Chondrocyte (in vitro differentiated cells): ENCODE data around the gene SCLY. TPM values are rescaled to one million over a fixed set of nuclear protein-coding genes. Genes with fewer than 3 reads are reported as not detected.
"Not testable (repeated sequence)": the region's sequence is repeated elsewhere in the genome, so short reads cannot be mapped to it uniquely, and the experiment has no call there.

Source experiments
- DNase-seq: peaks from one replicate; pipeline ENCODE4 v3.0.0; 2021; ENCODE audit warnings: mixed read lengths, low spot score
- H3K27ac Mint-ChIP-seq: one replicate; pipeline ENCODE4 v1.8.0; 2021; ENCODE audit warnings: mild to moderate bottlenecking, moderate library complexity, mixed read lengths; ENCODE audit not compliant: unreplicated experiment
- H3K27me3 Mint-ChIP-seq: 2 replicates; pipeline ENCODE4 v1.8.0; 2021; ENCODE audit warnings: low read depth, mixed read lengths
- H3K36me3 Mint-ChIP-seq: 2 replicates; pipeline ENCODE4 v1.8.0; 2021; ENCODE audit warnings: low read depth, mixed read lengths
- H3K4me1 Mint-ChIP-seq: 2 replicates; pipeline ENCODE4 v1.8.0; 2021; ENCODE audit warnings: low read depth, mild to moderate bottlenecking, mixed read lengths
- H3K4me3 Mint-ChIP-seq: one replicate; pipeline ENCODE4 v1.8.0; 2021; ENCODE audit warnings: mild to moderate bottlenecking, moderate library complexity, mixed read lengths; ENCODE audit not compliant: unreplicated experiment
- H3K9me3 Mint-ChIP-seq: 2 replicates; pipeline ENCODE4 v1.8.0; 2021; ENCODE audit warnings: low read depth, mixed read lengths
- total RNA-seq: library from RNA; stranded (reverse); gene quantifications from 3 replicates; pipeline ENCODE4 v1.2.1, GENCODE V29; 2021
- TF ChIP-seq, protein P1 (sequence below): fragments of 200-600 bp; sonication (generic); IDR thresholded peaks from 2 replicates; pipeline ENCODE4 v1.5.0; 2021; ENCODE audit warnings: antibody characterized with exemption, mild to moderate bottlenecking, moderate library complexity

The SCLY gene
- total RNA-seq, 1 donor from 2014 or later = 12.7 TPM

DNA sequence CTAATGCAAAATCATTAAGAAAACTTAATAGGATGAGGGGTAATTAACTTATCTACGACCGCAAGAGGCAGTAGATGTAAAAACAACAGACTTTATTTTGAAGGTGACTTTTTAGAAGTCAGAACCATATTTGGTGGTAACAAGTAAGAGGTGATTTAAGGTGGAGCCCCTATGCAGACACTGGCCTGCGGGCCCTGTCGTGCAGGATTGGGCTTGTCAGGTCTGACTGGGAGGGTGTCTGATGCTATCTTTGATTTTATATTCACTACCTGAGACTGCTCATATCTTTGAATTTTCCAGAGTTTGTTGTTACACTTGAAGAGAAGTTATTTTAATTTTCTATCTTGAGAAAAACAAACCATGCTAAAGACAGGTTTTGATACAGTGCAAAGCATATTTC is 29.1 kb upstream of the SCLY start:
- Mint-ChIP-seq H3K9me3 (no peaks in the 10 kb centered on the region), H3K36me3 (peaks cover 30% of the 10 kb centered on the region), H3K27me3 (no peaks in the 10 kb centered on the region), H3K4me3 (no peak overlapping the region), H3K27ac (no peak overlapping the region), H3K4me1 (no peaks in the 10 kb centered on the region)
- TF ChIP-seq, protein P1, sequence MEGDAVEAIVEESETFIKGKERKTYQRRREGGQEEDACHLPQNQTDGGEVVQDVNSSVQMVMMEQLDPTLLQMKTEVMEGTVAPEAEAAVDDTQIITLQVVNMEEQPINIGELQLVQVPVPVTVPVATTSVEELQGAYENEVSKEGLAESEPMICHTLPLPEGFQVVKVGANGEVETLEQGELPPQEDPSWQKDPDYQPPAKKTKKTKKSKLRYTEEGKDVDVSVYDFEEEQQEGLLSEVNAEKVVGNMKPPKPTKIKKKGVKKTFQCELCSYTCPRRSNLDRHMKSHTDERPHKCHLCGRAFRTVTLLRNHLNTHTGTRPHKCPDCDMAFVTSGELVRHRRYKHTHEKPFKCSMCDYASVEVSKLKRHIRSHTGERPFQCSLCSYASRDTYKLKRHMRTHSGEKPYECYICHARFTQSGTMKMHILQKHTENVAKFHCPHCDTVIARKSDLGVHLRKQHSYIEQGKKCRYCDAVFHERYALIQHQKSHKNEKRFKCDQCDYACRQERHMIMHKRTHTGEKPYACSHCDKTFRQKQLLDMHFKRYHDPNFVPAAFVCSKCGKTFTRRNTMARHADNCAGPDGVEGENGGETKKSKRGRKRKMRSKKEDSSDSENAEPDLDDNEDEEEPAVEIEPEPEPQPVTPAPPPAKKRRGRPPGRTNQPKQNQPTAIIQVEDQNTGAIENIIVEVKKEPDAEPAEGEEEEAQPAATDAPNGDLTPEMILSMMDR = no peak
- DNase-seq = no peak

GRCh38 chr2:238032755-238033337 is 28.0 kb upstream of the SCLY start:
- DNase-seq = no peak
- no peaks in the 10 kb centered on the region for H3K27me3 Mint-ChIP-seq
- no peaks in the 10 kb centered on the region for H3K4me1 Mint-ChIP-seq
- H3K27ac Mint-ChIP-seq = no peak overlapping the region
- no peak overlapping the region for H3K4me3 Mint-ChIP-seq
- H3K36me3 Mint-ChIP-seq = peaks cover 33% of the 10 kb centered on the region
- no peaks in the 10 kb centered on the region for H3K9me3 Mint-ChIP-seq
- TF ChIP-seq, protein P1 = no peak

- not testable (repeated sequence) for H3K4me1 Mint-ChIP-seq, DNase-seq, H3K27ac Mint-ChIP-seq, H3K9me3 Mint-ChIP-seq, H3K27me3 Mint-ChIP-seq, H3K4me3 Mint-ChIP-seq
- H3K36me3 Mint-ChIP-seq = peaks cover 38% of the 10 kb centered on the region
These were observed 26.8 kb upstream of the SCLY start for GRCh38 chr2:238033991-238034390.

GRCh38 chr2:238038203-238038602 is 22.6 kb upstream of the SCLY start:
- Mint-ChIP-seq H3K4me1 (no peaks in the 10 kb centered on the region), H3K4me3 (no peak overlapping the region), H3K36me3 (peaks cover 39% of the 10 kb centered on the region), H3K27me3 (no peaks in the 10 kb centered on the region), H3K9me3 (no peaks in the 10 kb centered on the region), H3K27ac (no peak overlapping the region)
- peak; percentile 76 for DNase-seq
- TF ChIP-seq, protein P1 = no peak

DNA sequence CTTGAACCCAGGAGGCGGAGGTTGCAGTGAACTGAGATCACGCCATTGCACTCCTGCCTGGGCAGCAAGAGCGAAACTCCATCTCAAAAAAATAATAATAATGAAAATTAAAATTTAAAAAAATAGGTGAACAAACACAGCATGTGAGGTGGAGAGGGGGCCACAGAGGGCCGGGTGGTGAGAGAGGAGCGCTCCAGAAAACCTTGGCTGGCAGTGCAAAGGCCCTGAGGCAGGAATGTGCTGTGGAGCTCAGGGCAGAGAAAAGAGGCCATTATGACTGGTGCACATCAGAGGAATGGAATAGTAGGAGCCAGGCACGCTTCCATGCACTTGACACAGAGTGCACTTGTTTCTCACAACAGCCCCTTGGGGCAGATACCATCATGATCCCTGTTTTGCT is 21.6 kb upstream of the SCLY start:
- peaks cover 42% of the 10 kb centered on the region for H3K36me3 Mint-ChIP-seq
- no peaks in the 10 kb centered on the region for H3K9me3 Mint-ChIP-seq
- no peak overlapping the region for H3K27ac Mint-ChIP-seq
- DNase-seq = peak; percentile 38
- TF ChIP-seq, protein P1 = no peak
- no peak overlapping the region for H3K4me3 Mint-ChIP-seq
- H3K27me3 Mint-ChIP-seq = no peaks in the 10 kb centered on the region
- no peaks in the 10 kb centered on the region for H3K4me1 Mint-ChIP-seq

DNA sequence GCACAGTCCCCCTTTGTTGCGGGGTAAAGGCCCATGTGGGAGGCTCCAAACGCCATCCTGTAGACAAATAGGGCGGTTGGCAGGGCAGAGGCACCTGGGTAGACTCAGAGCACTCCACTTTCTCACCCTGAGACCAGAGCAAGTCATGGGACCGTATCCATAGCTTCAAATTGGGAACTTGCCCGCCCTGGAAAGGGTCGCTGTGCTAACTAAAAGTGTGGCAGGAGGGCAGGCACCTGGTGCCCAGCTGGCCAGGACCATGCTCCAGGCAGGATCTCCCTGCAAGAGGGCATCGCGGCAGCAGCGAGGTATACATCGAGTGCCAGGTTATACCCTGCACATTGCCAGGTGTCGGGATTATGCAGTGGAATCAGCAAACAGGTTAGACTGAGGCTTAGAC is 20.8 kb upstream of the SCLY start:
- Mint-ChIP-seq H3K27me3 (no peaks in the 10 kb centered on the region), H3K9me3 (no peaks in the 10 kb centered on the region), H3K27ac (no peak overlapping the region), H3K36me3 (peaks cover 44% of the 10 kb centered on the region), H3K4me3 (no peak overlapping the region), H3K4me1 (no peaks in the 10 kb centered on the region)
- peak; percentile 68 for DNase-seq
- TF ChIP-seq, protein P1 = no peak
